ENCODE results near the gene TRABD.

The TRABD gene

DNA sequence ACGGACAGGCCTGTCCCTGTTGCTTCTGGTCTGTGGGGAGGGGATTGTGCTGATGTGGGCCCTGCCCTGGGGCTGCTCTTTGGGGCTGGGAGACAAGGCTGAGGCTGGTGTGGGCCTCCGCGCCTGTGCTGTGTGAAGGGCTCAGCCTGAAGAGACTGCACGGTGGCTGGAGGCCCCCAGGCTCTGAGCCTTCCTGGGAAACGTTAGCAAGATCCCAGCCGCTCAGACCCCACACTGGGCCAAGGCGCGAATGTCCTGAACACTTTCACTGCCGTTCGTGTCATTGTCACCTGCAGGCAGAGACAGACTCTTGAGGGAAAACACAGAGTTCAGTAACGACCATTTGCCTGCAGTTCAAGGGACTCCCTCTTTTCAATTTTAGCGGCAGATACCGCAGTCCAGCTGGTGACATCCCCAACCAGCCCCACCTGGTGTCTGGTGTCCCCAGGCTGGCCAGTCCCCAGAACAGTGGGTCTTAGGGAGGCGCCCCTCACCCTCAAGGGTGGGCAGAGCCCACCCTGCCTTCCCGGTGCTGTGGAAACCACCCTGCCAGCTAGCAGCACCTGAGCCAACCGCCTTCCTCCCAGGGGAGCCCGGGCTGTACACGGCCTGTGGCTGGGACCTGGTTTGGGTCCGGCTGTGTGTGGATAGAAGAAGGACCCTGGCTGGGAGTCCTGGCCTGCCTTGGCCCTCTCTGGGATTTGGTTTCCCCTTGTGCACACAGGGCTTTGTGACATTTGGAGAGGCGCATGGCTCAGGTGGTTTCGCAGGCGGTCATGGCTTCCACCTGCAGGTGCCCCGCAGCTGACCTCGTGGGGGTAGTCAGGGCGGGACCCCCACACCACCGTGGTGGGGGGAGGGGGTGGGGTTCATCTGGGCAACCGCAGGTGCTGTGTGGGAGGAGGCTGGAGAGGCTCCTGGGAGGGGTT, 9.5 kb upstream of the TRABD start:
- H3K4me1 ChIP-seq (ENCODE audit: control insufficient read depth, insufficient read depth, low read length, unreplicated experiment) = no peaks in the 10 kb centered on the region
- no peak overlapping the region for H3K27ac ChIP-seq (ENCODE audit: low read depth, low read length)

DNA sequence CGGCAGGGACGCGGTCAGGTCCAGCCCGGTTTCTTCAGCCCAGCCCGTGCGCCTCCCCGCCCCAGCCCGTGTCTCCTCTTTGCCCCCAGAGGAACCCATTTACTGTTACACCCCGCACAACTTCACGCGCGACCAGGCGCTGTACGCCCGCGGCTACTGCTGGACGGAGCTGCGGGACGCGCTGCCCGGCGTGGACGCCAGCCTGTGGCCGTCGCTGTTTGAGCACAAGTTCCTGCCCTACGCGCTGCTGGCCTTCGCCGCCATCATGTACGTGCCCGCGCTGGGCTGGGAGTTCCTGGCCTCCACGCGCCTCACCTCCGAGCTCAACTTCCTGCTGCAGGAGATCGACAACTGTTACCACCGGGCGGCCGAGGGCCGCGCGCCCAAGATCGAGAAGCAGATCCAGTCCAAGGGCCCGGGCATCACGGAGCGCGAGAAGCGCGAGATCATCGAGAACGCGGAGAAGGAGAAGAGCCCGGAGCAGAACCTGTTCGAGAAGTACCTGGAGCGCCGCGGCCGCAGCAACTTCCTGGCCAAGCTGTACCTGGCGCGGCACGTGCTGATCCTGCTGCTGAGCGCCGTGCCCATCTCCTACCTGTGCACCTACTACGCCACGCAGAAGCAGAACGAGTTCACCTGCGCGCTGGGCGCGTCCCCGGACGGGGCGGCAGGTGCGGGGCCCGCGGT, 8.7 kb upstream of the TRABD start:
- no peaks in the 10 kb centered on the region for H3K79me2 ChIP-seq (ENCODE audit: control insufficient read depth, insufficient read depth, low read length, unreplicated experiment)
- H3K27me3 ChIP-seq (ENCODE audit: insufficient read depth, low read length) = no peaks in the 10 kb centered on the region
- H3K4me3 ChIP-seq (ENCODE audit: low read depth, low read length) = no peak overlapping the region
- no peaks in the 10 kb centered on the region for H3K4me1 ChIP-seq (ENCODE audit: control insufficient read depth, insufficient read depth, low read length, unreplicated experiment)
- H3K36me3 ChIP-seq (ENCODE audit: insufficient read depth, low read length) = no peaks in the 10 kb centered on the region
- H3K27ac ChIP-seq (ENCODE audit: low read depth, low read length) = no peak overlapping the region
- no peak overlapping the region for H2AFZ ChIP-seq (ENCODE audit: low read length, unreplicated experiment)

More for the DNA sequence above, 9.5 kb upstream of the TRABD start:
- Histone ChIP-seq H3K4me3 (ENCODE audit: low read depth, low read length) (no peak overlapping the region), H3K27me3 (ENCODE audit: insufficient read depth, low read length) (no peaks in the 10 kb centered on the region), H3K79me2 (ENCODE audit: control insufficient read depth, insufficient read depth, low read length, unreplicated experiment) (no peaks in the 10 kb centered on the region), H2AFZ (ENCODE audit: low read length, unreplicated experiment) (no peak overlapping the region), H3K36me3 (ENCODE audit: insufficient read depth, low read length) (no peaks in the 10 kb centered on the region)

DNA sequence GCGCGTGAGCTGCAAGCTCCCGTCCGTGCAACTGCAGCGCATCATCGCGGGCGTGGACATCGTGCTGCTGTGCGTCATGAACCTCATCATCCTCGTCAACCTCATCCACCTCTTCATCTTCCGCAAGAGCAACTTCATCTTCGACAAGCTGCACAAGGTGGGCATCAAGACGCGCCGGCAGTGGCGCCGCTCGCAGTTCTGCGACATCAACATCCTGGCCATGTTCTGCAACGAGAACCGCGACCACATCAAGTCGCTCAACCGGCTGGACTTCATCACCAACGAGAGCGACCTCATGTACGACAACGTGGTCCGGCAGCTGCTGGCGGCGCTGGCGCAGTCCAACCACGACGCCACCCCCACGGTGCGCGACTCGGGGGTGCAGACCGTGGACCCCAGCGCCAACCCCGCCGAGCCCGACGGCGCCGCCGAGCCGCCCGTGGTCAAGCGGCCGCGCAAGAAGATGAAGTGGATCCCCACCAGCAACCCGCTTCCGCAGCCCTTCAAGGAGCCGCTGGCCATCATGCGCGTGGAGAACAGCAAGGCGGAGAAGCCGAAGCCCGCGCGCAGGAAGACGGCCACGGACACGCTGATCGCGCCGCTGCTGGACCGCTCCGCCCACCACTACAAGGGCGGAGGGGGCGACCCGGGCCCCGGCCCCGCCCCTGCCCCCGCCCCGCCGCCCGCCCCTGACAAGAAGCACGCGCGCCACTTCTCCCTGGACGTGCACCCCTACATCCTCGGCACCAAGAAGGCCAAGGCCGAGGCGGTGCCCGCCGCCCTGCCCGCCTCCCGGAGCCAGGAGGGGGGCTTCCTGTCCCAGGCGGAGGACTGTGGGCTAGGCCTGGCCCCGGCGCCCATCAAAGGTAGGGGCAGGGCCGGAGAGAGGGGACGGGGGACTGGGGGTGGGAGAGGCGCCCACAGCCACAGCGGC, 7.9 kb upstream of the TRABD start:
- H3K36me3 ChIP-seq (ENCODE audit: insufficient read depth, low read length) = no peaks in the 10 kb centered on the region

DNA sequence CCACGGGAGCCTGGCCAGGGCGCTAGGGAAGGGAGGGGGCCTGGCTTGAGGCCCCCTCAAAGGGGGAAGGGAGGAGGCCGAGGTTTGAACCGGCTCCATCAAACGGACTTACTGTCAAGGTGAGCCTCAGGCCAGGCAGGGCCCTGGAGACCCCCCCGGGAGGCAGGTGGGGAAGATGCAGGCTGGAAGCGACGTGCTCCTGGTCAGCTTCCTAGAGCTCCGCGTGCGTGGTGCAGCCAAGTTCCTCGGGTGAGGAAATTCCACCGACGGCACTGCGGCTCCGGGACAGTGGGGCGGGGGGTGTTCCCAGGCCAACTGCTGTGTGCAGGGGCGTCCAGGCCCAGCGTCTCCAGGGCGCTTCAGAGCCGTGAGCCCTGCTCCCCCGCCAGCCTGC, 7.2 kb upstream of the TRABD start:
- Histone ChIP-seq H3K27ac (ENCODE audit: low read depth, low read length) (no peak overlapping the region), H3K79me2 (ENCODE audit: control insufficient read depth, insufficient read depth, low read length, unreplicated experiment) (no peaks in the 10 kb centered on the region), H3K4me3 (ENCODE audit: low read depth, low read length) (no peak overlapping the region), H3K4me1 (ENCODE audit: control insufficient read depth, insufficient read depth, low read length, unreplicated experiment) (no peaks in the 10 kb centered on the region), H3K36me3 (ENCODE audit: insufficient read depth, low read length) (no peaks in the 10 kb centered on the region), H2AFZ (ENCODE audit: low read length, unreplicated experiment) (no peak overlapping the region), H3K27me3 (ENCODE audit: insufficient read depth, low read length) (no peaks in the 10 kb centered on the region)

More for the DNA sequence above, 7.9 kb upstream of the TRABD start:
- Histone ChIP-seq H3K27me3 (ENCODE audit: insufficient read depth, low read length) (no peaks in the 10 kb centered on the region), H2AFZ (ENCODE audit: low read length, unreplicated experiment) (no peak overlapping the region), H3K4me3 (ENCODE audit: low read depth, low read length) (no peak overlapping the region), H3K79me2 (ENCODE audit: control insufficient read depth, insufficient read depth, low read length, unreplicated experiment) (no peaks in the 10 kb centered on the region), H3K4me1 (ENCODE audit: control insufficient read depth, insufficient read depth, low read length, unreplicated experiment) (no peaks in the 10 kb centered on the region), H3K27ac (ENCODE audit: low read depth, low read length) (no peak overlapping the region)

DNA sequence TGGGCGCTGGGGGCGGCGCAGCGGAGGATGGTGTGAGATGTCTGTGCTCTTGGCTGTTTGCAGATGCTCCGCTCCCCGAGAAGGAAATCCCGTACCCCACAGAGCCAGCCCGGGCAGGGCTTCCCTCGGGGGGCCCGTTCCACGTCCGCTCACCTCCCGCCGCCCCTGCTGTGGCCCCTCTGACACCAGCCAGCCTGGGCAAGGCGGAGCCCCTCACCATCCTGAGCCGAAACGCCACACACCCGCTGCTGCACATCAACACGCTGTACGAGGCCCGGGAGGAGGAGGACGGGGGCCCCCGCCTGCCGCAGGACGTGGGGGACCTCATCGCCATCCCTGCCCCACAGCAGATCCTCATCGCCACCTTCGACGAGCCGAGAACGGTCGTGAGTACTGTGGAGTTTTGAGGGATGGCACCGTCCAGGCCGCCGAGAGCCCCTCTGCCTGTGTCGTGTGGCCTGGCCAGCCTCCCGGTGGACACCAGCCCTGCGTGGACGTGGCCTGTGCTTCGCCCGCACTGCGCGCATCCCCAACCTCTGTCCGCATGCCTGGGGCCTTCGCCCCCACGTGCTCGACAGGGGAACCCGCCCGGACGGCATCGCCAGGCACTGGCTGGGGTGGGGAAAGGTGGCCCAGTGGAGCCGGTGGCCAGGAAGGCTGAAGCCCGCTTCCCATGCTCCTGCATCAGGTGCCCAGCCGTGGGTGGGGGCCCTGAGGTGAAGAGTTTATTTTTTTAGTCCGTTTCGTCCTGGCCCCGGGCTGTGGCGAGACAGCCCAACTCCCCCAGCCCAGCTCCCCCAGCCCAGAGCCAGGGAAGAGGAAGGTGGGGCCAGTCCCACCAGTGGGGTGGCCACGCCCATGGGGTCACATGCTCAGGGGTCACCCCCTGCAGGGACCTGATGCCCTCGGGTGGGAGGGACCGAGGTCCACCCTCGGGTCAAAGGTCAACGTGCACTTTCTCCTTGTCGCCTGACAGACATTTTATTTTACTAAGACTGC, 6.5 kb upstream of the TRABD start:
- Histone ChIP-seq H3K36me3 (ENCODE audit: insufficient read depth, low read length) (no peaks in the 10 kb centered on the region), H3K4me1 (ENCODE audit: control insufficient read depth, insufficient read depth, low read length, unreplicated experiment) (peaks cover 4% of the 10 kb centered on the region), H3K4me3 (ENCODE audit: low read depth, low read length) (no peak overlapping the region)

DNA sequence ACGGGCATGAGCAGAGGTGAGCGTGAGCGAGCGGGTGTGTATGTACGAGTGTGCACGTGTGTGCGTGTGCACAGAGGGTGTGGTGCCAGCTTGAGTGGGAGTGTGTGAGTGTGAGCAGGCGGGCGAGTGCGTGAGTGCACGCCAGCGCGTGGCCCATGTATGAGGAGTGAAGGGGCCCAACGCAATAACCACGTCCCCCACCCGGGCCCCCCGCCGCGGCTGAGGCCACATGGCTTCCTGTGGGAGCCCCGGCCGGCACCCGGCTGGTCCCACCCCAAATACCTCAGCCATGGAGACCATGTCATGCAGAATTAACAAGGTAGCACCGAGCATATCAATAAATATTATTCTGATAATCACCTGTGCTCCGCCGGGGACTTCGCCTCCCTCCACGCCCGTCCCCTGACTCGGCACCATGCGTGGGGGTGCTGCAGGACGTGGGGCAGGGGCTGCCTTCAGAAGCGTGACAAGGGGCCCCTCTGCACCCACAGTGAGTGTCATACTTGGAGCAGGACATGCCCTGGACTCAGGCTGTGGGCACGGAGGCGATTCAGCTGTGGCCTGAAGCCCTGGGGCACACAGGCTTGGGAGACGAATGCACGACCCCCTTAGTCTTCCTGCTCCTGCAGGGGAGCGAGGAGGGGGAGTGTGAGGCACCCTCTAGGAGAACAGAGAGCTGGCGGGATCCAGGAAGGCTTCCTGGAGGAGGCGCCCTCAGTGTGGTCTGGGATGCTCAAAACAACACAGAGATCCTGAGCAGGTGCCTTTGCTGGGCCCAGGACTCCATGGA, 5.6 kb upstream of the TRABD start:
- peaks cover 4% of the 10 kb centered on the region for H3K4me1 ChIP-seq (ENCODE audit: control insufficient read depth, insufficient read depth, low read length, unreplicated experiment)
- H3K36me3 ChIP-seq (ENCODE audit: insufficient read depth, low read length) = no peaks in the 10 kb centered on the region
- no peak overlapping the region for H3K4me3 ChIP-seq (ENCODE audit: low read depth, low read length)
- H3K27ac ChIP-seq (ENCODE audit: low read depth, low read length) = no peak overlapping the region
- H3K27me3 ChIP-seq (ENCODE audit: insufficient read depth, low read length) = no peaks in the 10 kb centered on the region
- no peaks in the 10 kb centered on the region for H3K79me2 ChIP-seq (ENCODE audit: control insufficient read depth, insufficient read depth, low read length, unreplicated experiment)
- H2AFZ ChIP-seq (ENCODE audit: low read length, unreplicated experiment) = no peak overlapping the region

More for the DNA sequence above, 6.5 kb upstream of the TRABD start:
- Histone ChIP-seq H3K27me3 (ENCODE audit: insufficient read depth, low read length) (no peaks in the 10 kb centered on the region), H3K27ac (ENCODE audit: low read depth, low read length) (no peak overlapping the region), H3K79me2 (ENCODE audit: control insufficient read depth, insufficient read depth, low read length, unreplicated experiment) (no peaks in the 10 kb centered on the region), H2AFZ (ENCODE audit: low read length, unreplicated experiment) (no peak overlapping the region)

DNA sequence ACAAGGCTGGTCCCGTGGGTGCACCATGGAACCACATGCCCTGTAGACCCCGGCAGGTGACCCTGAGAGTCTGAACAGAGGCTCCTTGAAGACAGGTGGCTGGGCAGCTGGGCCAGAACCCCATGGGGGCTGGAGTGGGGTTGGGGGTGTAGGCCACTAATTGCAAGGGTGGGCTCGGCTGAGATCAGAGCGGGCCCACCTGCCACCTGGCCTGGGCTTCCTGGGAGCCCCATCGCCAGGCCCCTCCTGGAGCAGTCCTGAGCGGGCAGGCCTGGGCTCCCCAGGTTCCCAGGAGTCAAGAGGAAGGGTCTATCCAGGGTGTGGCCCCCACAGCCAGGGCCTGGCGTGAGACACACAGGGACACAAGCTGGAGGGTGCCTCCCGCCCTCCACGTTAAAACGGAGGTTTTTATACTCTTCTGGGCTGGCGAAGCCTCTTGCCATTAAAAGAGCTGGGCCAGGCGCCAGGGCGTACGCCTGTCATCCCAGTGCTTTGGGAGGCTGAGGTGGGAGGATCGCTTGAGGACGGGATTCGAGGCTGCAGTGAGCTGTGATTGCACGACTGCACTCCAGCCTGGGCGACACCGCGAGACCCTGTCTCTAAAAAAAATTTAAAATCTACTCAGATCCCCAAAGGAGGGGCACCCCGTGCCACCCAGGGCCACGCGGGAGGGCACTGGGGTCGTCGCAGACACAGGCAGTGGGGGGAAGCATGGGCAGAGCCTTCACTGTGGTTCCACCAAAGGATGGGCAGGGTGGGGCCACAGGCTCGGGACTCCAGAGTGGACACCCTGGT, 4.8 kb upstream of the TRABD start:
- Histone ChIP-seq H3K27ac (ENCODE audit: low read depth, low read length) (no peak overlapping the region), H3K79me2 (ENCODE audit: control insufficient read depth, insufficient read depth, low read length, unreplicated experiment) (no peaks in the 10 kb centered on the region), H3K4me3 (ENCODE audit: low read depth, low read length) (no peak overlapping the region), H3K4me1 (ENCODE audit: control insufficient read depth, insufficient read depth, low read length, unreplicated experiment) (peaks cover 4% of the 10 kb centered on the region), H3K36me3 (ENCODE audit: insufficient read depth, low read length) (no peaks in the 10 kb centered on the region), H2AFZ (ENCODE audit: low read length, unreplicated experiment) (no peak overlapping the region), H3K27me3 (ENCODE audit: insufficient read depth, low read length) (no peaks in the 10 kb centered on the region)

DNA sequence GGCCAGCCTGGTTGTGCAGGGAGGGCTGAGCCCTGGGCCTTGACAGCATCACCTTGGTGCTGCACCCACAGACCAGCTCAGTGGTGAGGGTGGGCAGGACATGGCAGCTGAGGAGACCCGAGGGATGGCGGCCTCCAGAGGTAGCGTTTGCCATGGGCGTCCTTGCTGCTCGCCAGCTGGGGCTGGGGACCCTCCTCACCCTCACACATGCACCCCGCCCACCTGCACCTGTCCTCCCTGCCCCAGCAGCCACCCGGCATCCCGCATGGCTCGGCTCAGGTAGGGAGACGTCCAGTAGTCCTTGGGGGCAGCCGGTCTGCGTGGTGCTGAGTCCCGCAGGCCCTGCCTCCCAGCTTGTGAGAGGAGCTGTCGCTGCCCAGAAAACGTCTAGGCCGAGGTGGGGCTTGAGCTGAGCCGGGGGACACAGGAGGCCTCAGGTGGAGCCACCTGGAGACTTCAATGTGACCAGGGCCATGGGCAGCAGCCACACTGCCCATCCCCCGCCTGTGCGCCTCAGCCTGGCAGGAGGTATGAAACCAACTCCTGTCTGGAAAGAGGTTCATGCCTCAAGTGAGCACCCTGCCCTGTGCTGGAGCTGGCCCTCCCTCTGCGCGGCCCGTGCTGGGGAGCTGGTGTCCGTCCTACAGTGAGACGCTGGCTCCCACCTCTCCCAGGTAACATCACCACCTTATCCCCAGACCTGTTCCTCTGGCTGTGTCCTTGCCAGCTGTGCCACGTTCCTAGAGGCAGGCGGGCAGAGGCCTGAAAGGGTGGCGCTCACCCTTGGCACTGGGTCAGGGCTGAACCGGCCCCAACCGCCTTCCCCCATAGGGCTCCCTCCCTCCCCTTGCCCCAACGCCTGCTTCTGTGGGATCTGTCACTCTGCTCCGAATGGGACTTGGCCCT, 3.3 kb upstream of the TRABD start:
- Histone ChIP-seq H3K36me3 (ENCODE audit: insufficient read depth, low read length) (no peaks in the 10 kb centered on the region), H3K27ac (ENCODE audit: low read depth, low read length) (no peak overlapping the region), H2AFZ (ENCODE audit: low read length, unreplicated experiment) (no peak overlapping the region), H3K4me1 (ENCODE audit: control insufficient read depth, insufficient read depth, low read length, unreplicated experiment) (peaks cover 8% of the 10 kb centered on the region), H3K4me3 (ENCODE audit: low read depth, low read length) (no peak overlapping the region), H3K79me2 (ENCODE audit: control insufficient read depth, insufficient read depth, low read length, unreplicated experiment) (peaks cover 10% of the 10 kb centered on the region), H3K27me3 (ENCODE audit: insufficient read depth, low read length) (no peaks in the 10 kb centered on the region)
